Umbilical cord (tissue), 2 donors: ENCODE data around the gene TBC1D17. TPM values are rescaled to one million over a fixed set of nuclear protein-coding genes. Genes with fewer than 3 reads are reported as not detected.

Source experiments
- DNase-seq: peaks from one replicate; pipeline ENCODE4 v3.0.0-alpha.2; 2015; ENCODE audit warnings: low spot score
- total RNA-seq: library from RNA; depleted of rRNA; stranded (reverse); fragments of >200 nt; gene quantifications from one replicate; pipeline ENCODE4 v1.2.3, GENCODE V29; 2014; ENCODE audit warnings: low replicate concordance; ENCODE audit not compliant: insufficient read depth

The TBC1D17 gene
- total RNA-seq, 1 donor from 2014 or later = 4.1 TPM

DNA sequence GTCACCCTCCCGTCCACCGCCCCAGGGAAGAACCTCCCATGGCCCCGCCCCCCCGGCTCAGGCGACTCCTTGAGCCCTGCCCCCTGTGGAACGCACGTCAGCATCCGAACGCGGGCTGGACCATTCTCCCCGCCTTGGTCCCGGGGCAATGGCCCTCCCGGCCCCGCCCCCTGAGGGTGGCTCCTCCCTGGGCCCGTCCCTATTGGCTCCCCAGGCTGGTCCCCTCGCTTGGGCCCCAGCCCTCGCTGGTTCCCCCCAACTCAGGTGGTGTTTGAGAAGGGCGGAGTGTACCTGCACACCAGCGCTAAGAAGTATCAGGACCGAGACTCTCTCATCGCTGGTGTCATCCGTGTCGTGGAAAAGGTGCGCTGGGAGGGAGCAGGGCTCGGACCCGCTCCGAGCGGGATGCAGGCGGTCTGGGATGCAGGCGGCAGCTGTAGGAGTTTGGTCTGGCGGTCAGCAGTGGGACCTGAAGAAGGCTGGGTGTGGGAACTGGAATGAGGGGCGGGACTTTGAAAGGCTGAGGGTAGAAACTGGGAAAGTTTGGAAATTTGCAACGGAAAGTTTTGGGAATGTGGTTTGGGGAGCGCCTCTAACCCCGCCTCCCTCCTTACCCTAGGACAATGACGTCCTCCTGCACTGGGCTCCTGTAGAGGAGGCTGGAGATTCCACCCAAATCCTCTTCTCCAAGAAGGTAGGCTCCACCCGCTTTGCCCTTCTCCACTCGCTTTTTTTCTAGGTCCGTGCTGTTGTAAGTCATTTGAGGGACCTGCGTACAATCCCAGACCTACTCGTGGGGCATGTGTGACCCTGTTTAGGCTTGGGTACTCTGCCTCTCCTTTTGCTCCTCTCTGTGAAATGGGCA, 609 bp downstream of the TBC1D17 start:
- DNase-seq = peak; percentile 99

- DNase-seq = no peak
Measured at GRCh38 chr19:49878744-49879070, 1.2 kb downstream of the TBC1D17 start.

GRCh38 chr19:49879243-49879963, 1.9 kb downstream of the TBC1D17 start:
- DNase-seq = no peak

DNA sequence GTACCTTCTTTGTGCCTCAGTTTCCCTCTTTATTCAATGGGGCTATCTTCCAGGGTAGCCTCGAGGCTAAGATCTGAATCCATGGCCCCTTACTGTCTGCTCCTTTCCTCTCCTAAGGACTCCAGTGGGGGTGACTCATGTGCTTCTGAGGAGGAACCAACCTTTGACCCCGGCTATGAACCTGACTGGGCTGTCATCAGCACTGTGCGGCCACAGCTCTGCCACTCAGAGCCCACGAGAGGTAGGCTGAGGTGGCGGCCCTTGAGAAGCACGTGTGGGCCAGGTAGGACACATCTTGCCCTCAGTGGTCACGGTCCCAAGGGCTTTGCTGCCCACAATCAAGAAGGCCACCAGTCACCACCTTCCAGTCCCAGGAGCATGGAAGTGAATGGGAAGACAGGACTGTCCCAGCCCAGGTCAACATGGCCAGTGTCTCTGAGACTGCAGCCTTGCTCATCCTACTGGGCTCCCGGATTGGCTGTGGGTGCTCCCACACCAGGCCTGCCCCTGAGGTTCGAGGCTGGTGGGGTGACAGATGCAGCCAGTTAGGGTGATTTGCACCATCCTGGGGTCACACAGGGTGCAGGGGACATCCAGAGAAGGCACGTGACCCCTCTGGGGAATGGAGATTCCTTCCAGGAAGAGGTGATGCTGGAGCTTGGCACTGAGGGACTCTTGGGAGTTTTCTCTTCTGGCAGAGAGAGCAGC, 2.8 kb downstream of the TBC1D17 start:
- DNase-seq = no peak

- DNase-seq = no peak
Measured at GRCh38 chr19:49881186-49881585, 3.7 kb downstream of the TBC1D17 start.

DNA sequence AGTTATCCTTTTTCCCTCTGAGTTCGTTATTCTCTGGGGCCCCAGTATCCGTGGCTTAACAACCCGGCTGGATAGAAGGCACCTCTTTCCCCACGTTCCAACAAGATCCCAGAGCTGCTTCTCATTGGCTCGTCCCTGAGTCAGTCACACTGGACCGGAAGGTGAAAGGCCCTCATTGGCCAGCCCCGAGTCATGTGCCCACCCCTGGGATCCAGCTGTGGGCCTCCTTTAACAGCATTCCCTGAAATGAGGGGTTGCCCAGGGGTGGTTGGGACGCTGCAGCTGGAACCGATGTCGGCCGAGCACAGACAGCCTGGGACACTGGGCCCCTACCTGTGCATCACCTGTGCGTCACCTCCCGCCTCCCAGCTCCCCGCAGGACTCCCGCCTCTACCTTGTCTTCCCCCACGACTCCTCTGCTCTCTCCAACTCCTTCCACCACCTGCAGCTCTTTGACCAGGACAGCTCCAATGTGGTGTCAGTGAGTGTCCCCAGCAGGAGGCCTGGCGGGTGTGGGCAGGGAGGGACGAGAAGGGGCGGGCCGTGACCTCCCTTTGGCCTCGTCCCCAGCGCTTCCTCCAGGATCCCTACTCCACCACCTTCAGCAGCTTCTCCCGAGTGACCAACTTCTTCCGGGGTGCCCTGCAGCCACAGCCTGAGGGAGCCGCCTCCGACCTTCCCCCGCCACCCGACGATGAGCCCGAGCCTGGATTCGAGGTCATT, 4.3 kb downstream of the TBC1D17 start:
- DNase-seq = no peak

GRCh38 chr19:49882643-49883042, 5.1 kb downstream of the TBC1D17 start:
- DNase-seq = no peak

- DNase-seq = no peak
Measured at GRCh38 chr19:49883094-49883493, 5.6 kb downstream of the TBC1D17 start.

- DNase-seq = no peak
Measured at GRCh38 chr19:49884109-49884508, 6.6 kb downstream of the TBC1D17 start.

GRCh38 chr19:49884760-49885159, 7.3 kb downstream of the TBC1D17 start:
- DNase-seq = no peak

DNA sequence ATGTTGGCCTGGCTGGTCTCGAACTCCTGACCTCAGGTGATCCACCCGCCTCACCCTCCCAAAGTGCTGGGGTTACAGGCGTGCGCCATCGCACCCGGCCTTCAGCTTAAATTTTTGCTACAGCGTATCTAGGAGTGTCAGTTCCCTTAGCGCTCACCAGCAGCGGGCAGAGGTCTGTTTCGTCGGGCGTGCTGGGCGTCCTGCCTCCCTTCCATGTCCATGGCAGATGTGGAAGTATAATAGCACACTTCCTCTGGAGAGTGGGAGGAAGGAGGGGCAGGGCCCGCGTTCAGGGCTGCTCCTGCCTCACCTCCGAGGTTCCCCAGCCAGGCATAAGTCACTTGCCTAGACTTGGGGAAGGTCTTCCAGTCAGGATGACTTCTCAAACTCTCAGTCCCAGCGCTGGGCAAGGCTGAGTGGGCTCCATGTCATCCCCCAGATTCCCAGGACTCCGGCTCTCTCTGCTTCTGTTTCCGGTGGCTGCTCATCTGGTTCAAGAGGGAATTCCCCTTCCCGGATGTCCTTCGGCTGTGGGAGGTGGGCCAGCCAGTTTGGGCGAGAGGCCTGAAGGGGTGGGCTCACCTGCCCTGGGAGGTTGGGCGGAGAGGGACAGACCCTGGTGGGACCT, 9.6 kb downstream of the TBC1D17 start:
- DNase-seq = no peak

DNA sequence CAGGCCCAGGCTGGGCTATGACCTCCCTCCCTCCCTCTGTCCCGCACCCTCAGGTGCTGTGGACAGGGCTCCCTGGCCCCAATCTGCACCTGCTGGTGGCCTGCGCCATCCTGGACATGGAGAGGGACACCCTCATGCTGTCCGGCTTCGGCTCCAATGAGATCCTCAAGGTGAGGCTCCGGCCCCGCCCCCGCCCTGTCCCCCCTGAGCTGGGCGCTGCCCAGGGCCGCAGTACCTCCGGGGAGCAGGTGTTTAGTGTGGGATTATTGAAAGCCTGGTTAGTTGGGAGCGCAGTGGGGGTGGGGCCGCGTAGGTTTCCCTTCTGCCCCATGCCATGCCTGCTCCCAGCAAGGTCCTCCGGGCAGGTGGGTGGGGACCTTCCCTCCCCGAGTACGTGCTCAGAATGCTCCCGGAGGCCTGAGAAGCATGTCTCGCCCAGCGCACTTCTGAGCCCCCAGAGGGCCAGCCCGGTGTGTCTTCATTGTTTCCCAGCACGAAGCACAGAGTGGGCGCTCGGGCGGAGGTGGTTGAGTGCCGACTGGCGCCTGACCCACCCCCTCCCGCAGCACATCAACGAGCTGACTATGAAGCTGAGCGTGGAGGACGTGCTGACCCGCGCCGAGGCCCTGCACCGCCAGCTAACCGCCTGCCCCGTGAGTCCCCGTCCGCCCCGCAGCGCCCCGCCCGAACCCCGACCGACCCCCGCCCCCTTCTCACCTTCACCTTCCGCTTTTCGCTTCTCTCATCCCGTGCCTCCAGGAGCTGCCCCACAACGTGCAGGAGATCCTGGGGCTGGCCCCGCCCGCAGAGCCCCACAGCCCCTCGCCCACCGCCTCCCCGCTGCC, 10.4 kb downstream of the TBC1D17 start:
- no peak for DNase-seq

DNA sequence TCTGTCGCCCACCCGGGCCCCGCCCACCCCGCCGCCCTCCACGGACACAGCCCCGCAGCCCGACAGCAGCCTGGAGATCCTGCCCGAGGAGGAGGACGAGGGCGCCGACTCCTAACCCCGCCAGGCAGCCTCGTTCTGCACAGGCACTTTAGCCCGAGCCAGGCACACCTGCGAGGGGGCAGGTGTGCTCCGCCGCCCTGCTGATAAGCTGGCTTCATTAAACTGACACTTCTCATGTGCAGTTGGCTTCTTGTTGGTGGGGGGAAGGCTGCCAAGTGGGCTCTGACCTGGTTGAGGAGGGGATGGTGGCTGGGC, 11.0 kb downstream of the TBC1D17 start:
- DNase-seq = no peak

GRCh38 chr19:49889038-49889686, 11.7 kb downstream of the TBC1D17 start:
- DNase-seq = no peak

- DNase-seq = peak; percentile 56
Measured at GRCh38 chr19:49889687-49890348, 12.3 kb downstream of the TBC1D17 start.

GRCh38 chr19:49890349-49891311, 13.1 kb downstream of the TBC1D17 start:
- DNase-seq = no peak

- no peak for DNase-seq
Measured at GRCh38 chr19:49891393-49891792, 13.9 kb downstream of the TBC1D17 start.

- no peak for DNase-seq
Measured at GRCh38 chr19:49892716-49893115, 15.2 kb downstream of the TBC1D17 start.
